ENCODE measurements around the gene ZNF497.

DNA sequence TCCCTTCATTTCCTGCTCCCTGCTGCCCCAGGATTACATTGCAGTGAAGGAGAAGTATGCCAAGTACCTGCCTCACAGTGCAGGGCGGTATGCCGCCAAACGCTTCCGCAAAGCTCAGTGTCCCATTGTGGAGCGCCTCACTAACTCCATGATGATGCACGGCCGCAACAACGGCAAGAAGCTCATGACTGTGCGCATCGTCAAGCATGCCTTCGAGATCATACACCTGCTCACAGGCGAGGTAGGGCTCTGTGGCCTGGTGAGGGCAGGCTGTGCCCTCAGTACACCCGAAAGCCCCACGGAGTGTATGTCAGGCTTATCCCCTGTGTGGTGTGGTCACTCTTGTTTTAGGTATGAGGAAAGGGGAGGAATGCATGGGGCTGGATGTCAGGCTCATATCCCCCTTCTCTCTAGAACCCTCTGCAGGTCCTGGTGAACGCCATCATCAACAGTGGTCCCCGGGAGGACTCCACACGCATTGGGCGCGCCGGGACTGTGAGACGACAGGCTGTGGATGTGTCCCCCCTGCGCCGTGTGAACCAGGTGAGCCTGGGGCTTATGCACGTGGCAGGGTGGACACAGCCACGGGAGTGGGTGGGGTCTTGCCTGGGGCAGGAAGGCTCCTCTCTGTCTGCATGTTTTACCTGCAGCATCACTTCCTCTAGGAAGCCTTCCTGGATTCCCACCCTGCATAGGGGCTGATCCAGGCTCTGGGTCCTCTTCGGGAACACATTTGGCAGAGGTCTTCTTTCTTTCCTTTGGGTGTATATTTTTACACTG, 30.6 kb upstream of the ZNF497 start:
- TF ChIP-seq, protein P1, sequence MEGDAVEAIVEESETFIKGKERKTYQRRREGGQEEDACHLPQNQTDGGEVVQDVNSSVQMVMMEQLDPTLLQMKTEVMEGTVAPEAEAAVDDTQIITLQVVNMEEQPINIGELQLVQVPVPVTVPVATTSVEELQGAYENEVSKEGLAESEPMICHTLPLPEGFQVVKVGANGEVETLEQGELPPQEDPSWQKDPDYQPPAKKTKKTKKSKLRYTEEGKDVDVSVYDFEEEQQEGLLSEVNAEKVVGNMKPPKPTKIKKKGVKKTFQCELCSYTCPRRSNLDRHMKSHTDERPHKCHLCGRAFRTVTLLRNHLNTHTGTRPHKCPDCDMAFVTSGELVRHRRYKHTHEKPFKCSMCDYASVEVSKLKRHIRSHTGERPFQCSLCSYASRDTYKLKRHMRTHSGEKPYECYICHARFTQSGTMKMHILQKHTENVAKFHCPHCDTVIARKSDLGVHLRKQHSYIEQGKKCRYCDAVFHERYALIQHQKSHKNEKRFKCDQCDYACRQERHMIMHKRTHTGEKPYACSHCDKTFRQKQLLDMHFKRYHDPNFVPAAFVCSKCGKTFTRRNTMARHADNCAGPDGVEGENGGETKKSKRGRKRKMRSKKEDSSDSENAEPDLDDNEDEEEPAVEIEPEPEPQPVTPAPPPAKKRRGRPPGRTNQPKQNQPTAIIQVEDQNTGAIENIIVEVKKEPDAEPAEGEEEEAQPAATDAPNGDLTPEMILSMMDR (conservative IDR thresholded peaks at IDR 0.05; ENCODE audit: low read depth, low read length), result no peak
- no peak for TF ChIP-seq EZH2 (IDR thresholded peaks at IDR 0.05; ENCODE audit: borderline replicate concordance, low read depth, low read length, poor library complexity, severe bottlenecking)
